GM11168 (cell line): ENCODE data around the gene AATF.

Experiments used
- in situ Hi-C: fragments of 300-500 bp; cut with MboI; formaldehyde crosslinking; loops from one replicate; pipeline ENCODE4 v1.12.0; 2022; ENCODE audit warnings: low sequenced_read_pairs; ENCODE audit not compliant: unreplicated experiment

AATF gene

DNA sequence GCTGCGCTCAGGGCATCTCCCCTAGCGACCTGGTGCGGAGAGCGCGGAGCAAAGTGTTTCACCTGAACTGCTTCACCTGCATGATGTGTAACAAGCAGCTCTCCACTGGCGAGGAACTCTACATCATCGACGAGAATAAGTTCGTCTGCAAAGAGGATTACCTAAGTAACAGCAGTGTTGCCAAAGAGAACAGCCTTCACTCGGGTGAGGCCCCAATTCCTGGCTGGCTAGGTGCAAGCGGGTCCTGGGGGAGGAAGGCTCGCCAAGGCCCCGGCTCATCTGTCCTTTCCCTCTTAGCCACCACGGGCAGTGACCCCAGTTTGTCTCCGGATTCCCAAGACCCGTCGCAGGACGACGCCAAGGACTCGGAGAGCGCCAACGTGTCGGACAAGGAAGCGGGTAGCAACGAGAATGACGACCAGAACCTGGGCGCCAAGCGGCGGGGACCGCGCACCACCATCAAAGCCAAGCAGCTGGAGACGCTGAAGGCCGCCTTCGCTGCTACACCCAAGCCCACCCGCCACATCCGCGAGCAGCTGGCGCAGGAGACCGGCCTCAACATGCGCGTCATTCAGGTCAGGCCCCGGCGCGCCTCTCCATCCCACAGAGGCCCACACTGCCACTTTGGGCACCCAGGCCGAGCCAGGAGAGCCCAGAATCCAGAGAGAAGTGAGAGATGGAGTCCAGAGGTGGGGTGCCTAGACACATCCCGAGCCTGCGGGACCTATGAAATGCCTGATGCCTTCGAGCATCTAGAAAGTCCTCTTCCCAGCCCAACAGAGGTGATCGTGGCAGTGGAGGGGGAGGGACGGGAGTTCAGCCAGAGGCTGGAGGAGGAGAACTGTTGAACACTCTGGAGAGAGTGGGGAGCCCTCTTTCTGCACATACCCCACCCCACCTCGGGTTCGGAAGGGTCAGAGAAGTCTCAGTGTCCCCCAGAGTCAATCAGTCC lies 8.2 kb upstream of the AATF start:
- in situ Hi-C loops = no loop called here

DNA sequence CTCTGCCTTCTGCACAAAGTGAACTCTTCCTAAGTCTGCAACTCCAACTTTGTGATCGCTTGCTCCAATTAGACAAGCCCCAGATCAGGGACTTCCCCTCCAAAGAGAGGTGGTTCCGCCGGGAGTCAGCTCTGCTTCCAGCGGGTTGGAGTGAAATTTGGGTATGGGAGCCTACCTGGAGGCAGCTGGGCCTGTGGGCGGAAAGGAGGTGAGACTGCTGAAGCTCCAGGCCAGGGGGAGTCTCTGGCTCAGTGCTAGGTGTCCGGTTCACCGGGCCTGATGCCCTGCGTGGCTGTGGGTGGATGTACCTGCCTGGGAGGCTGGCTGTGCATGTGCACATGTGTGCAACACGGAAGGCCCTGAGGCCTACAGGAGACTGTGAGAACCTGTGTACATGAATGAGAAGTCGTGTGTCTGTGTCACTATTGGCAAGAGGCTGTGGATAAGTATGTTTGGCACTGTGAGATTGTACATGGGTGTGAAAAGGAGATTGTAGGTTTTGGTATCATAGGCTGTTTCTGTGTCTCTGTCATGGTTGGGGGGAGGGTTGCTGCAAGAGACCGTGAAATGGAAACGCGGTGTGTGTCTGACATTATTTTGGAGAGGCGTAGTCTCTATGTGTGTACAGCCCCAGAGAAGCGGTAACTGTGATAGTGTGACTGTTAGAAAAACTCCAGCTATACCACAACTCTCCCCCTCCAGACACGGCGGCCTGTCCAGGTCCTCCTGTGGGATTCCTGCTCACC lies 7.3 kb upstream of the AATF start:
- in situ Hi-C loops = no loop called here

DNA sequence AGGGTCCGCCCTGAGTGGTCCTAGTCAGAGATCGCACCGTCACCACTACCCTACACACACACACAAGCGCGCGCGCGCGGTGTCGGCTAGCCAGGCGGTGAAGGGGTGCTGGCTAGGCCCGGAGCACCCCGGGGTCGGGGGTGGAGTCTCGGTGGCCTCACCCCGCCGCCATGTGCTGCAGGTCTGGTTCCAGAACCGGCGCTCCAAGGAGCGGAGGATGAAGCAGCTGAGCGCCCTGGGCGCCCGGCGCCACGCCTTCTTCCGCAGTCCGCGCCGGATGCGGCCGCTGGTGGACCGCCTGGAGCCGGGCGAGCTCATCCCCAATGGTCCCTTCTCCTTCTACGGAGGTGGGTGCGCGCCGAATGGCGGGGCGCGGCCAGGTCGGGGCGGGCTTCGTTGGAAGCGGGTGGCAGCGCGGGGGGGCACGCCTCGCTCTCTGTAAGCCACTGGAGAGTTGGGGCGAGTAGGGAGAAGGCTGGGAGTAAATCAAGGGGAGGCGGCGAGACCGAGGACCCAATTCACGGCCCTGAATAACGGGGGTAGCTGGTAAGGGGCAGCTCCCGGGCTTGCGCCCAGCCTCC lies 6.6 kb upstream of the AATF start:
- in situ Hi-C loops = no loop called here

DNA sequence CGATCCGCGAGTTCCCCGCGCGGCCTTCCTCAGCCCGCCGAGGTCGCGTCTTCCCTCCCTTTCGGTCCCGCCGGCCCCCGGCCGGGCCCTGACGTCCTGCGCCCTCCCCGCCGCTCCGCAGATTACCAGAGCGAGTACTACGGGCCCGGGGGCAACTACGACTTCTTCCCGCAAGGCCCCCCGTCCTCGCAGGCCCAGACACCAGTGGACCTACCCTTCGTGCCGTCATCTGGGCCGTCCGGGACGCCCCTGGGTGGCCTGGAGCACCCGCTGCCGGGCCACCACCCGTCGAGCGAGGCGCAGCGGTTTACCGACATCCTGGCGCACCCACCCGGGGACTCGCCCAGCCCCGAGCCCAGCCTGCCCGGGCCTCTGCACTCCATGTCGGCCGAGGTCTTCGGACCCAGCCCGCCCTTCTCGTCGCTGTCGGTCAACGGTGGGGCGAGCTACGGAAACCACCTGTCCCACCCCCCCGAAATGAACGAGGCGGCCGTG lies 6.1 kb upstream of the AATF start:
- in situ Hi-C loops = no loop called here

DNA sequence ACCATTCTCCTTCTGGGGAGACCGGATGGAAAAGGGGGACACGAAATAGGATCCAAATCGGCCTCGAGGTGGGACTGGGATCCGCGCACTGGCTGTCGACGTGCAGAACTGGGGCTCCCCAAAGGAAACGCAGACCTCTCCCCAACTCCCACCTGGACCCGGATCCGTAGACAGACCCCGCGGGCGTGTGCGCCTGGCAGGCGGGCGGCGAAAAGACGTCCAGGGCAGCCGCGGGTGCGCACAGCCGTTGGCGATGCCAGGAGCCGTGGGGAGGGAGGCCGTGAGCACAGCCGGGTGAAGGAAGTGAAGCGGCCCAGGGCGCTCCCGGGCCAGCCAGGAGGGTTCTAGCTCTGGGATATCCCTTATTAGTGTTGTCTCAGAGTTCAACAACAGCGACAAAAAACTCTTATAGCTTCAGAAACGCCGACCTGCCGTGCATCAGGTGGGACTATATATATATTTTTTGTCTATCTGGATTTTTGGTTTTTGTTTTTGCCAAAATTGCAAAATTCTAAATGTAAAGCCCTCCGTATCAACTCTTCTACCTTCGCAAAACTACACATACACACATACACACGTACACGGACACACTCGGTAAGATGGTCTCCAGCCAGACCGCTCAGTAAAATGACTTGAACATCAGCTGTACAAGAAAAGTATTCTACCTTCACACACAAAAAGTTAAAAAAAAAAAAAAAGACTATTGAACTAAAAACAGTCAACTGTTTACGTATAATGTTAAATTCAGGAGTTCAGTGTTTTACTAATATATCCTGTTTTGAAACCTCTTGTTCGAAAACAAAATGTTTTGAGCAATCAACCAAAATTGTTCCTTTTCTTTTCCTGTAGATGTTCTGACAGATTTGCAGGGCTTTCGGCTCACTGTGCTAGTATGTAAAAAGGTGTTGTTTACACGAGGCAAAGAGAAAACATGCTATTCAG lies 5.2 kb upstream of the AATF start:
- in situ Hi-C loops = no loop called here

DNA sequence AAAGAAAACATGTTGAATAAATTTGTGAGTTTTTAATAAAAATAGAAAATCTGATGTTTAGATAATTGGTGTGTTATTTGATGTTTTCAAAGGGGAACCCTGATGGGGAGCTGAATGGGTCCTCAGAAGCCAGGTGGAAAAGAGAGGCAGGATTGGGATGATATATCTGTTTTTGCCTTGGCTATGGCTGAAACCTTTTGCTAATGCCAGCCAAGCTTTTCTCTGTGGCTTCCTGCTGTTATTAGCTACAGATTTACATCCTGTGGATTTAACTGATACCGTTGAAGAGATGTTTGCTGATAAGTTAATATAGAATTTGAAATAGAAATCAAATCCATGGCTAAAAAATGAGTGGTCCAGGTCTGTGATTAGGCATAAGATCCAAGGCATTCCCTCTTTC lies 4.2 kb upstream of the AATF start:
- in situ Hi-C loops = no loop called here

DNA sequence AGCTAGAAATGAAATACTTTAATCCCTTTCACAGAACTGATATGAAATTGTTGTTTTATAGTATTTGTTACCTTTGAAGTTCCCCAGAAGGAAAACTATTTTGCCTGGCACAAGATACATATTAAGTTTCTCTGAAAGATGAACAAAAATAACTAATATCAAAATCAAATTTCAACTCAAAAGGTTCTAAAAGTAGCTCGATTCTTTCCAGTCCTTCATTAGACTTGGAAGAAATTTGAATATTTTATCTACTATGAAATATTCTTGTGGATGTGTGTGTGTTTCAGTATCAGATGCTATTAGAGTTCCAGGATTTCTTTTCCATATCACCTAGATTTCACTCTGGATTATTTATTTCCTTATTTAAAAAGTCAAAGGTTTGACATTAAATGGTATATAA lies 3.6 kb upstream of the AATF start:
- in situ Hi-C loops = no loop called here

DNA sequence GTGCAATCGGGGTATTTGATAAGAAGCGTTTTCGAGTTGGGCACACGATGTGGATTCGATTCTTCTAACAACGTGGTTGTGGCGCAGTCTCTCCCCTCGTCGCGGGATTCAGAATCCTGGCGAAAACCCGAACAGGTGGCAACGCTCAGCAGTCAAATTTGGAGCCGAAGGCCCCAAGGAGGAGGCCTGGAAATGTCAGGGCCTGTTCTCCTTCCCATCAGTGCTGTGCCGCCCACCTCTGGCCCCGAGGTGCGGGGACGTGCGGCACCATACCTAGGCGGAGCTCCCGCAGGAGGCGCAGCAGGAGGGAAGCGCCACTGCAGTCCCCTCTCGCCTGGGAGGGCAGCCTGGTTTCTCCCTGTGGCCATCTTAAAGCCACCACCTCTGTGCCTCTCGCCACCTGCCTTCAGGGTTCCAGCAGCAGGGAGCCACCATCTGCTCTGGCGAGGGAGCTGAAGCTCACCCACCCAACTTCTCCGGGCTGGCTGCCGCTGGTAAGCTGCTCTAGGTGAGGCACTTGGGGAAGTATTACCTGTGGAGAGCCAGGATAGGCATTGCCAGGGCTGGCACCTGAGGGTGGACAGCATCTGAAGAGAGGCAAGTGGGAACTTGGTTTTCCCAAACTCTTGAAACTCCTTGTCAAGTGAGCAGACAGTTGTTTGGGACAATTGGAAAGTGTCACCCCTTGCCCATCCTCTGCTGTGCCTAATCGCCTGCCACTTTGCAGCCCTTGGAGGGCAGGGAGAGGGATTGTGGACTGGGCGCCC lies 2.6 kb upstream of the AATF start:
- in situ Hi-C loops = no loop called here

DNA sequence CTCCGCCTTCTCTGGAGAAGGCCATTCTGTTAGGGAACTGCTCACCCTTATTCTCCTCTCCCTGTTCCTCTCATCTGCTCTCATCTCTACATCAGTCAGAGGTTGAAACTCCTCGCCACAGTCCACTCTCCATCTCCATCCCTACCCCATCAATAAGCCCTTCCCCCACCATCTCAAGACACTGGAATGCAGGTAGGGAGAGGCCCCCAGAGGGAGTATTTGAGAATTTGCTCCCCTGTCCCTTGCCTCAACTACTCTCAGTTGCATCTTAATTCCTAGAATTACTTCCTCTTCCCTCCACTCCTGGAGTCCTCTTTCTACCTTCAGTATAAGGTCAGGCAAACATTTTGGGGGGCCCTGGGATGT lies 2.0 kb upstream of the AATF start:
- in situ Hi-C loops = no loop called here

DNA sequence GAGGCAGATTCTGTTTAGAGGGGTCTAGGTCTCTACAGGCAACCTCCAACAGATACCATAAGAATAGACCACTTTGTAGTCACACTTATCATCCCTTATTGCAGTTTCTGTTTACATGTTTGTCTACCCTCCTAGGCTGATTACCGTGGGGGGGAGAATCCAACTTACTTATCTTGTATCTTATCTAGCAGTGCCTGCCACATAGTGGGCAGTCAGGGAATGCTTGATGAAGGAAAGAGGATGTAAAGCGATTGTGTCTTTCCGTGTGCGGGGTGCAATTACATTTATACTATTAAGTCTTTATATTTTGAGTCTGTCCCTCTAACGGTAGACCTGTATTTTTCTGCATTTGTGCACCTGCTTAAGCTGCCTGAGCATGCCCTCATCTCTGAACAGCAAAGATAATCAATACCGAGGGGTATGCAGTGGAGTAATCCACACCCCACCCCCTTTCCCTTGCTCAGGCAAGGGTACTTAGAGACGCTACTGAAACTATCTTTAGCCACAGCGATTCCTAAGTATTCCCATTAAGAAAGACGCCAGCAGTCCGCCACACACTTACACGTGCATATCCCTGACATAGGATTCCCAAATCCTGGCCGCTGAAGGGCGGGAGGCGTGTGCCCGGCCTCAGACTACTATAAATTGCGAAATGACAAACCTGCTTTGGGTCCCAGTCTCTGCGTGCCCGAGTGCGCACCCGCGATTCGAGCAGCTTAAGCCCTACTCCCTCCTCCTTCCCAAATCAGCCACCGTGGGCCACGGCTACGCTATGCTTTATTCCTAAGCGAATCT lies 635 bp upstream of the AATF start:
- in situ Hi-C loops = no loop called here

DNA sequence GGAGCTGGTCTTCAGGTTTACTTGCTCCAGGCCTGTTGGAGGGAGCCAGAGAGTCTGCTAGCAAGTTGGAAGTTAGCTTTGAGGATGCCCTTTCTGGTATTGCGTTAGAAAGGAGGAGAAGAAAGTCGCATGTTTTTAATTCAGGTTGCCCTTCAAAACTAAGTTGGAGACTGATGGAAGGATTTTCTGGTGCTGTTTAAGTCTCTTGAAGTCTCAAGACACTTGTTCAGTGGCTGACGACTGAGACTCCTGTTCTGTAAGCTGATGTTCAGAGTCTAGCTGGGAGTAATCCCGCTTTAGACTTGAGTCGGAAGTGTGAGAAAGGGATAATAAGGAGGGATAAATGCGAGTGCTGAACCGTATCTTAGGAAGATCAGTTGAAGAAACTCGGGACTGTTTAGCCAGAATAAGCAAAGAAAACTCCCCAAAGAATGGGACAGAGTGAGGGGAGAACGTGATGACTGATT lies 740 bp downstream of the AATF start:
- in situ Hi-C loops = no loop called here

DNA sequence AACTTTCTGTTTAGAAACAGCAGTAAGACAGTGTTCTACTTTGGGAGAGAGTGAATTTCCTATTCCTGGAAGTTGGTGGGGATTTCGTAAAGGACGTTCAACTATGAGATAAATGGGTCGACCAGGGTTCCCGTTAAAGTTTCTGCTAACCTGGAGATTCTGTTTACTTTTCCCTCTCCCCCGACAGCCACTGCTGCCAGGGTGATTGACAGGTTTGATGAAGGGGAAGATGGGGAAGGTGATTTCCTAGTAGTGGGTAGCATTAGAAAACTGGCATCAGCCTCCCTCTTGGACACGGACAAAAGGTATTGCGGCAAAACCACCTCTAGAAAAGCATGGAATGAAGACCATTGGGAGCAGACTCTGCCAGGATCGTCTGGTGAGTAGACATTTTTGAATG lies 1.3 kb downstream of the AATF start:
- in situ Hi-C loops = no loop called here

DNA sequence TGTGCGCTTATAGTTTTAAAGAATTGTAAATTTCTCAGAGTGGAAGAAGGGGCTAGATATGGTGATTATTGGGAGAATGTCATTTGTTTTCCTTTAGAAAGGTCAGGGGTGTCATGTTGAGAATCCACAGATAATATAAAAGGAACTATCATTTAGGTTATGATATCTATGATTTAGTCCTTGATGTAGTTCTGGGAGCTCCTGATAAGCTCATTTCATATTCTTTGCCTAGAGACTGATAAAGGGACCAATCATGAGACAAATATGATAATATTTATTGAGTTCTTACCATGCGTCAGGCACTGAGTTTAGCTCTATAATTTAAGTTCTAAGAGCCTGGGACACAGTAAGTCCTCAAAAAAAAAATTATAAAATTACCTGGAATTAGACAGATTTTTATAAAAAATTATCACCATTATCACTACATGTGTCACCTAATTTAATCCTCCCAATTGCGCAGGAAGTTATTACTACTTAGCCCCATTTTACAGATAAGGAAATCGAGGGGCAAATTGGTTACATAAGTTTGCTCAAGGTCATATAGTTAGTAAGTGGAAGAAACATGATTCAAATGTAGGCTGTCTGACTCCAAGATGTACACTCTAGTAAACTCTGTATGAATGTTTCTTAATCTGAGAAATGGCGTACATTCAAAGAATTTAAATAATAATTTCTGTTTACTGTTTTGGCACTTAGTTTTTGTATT lies 2.5 kb downstream of the AATF start:
- in situ Hi-C loops = no loop called here

DNA sequence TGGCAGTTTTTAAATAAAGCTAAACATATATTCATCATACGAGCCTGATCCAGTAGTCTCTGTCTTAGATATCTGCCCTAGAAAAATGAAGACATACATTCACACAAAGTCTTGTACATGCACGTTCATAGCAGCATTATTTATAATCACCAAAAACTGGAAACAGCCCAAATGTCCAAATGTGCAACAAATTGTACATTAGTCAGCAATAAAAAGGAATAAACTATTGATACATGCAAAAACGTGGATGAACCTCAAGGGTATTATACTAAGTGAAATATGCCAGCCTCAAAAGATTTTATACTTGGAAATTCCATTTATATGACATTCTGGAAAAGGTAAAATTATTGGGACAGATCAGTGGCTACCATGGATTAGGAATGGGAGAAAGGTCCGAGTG lies 22.8 kb downstream of the AATF start:
- in situ Hi-C loops = no loop called here

DNA sequence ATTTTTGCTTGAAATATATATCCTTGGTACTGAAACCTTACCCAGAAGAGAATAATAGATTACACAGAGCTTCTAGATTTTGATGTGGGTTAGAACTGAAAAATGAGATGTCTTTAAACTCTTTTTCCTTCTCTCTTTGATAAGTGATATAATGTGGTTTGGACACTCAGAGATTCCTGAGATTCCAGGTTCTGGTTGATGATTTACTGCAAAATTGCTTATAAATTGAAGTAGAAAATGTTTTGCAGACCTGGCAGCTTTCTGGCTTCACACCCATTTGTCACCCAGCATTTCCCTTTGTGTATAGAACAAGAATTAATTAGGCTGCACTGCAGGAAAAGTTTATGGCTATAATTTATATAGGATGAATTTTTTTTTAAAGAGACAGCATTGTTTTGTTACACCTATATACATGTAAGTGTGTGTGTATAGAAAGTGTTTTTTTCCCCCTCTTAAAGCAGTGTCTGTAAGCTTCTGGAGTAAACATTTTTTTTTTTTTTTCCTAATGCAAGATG lies 23.5 kb downstream of the AATF start:
- in situ Hi-C loops = no loop called here

DNA sequence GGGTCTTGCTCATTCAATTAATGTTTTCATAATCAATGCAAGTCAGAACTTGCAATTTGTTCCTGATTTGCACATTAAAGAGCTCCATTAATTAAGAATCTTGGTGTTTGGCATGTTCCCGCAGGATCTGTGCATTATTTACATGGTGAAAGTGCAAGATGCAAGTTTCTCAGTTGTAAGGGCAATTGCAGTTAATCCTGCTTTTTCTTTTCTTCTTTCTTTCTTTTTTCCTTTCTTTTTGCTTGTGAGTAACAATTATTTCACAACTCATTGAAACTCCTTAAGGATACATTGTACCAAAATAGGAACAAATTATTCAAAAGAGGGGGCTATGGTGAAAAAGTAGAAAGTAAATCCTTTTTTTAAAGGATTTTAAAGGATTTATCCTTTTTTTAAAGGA lies 24.2 kb downstream of the AATF start:
- in situ Hi-C loops = no loop called here

DNA sequence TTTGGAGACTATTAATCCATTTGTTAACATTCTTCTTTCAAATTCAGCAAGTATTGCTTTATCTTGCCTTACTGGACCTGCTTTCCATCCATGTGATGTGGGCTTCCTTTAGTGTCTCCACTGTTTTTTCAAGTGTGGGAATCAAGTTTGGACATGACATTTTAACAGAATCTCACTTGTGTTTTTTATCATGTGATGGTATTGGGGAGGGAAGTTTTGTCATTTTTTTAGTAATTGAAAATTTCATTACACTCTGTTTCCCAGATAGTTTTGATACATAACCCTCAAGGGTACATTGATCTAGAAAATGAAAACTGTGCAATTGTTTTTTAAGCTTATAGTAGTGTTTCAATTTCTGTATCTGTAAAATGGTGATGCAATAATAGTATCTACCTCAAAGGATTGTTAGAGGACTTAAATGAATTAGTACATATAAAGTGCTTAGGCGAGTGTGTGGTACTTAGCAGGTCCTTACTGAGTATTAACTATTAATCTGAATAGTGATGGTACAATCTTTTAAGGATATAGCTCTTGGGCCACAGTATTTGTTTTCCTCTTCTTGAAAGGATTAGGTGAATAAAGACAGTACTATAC lies 27.3 kb downstream of the AATF start:
- in situ Hi-C loops = no loop called here
